GM13976 (cell line): Measurements from ENCODE around the gene ZHX3.

Source experiments
- DNase-seq: peaks from one replicate; pipeline ENCODE4 v3.0.0; 2012; ENCODE audit warnings: low spot score
- in situ Hi-C: fragments of 300-500 bp; cut with MboI; formaldehyde crosslinking; loops from one replicate; pipeline ENCODE4 v1.12.0; 2022; ENCODE audit warnings: low sequenced_read_pairs, mixed read lengths, inconsistent platforms; ENCODE audit not compliant: unreplicated experiment
- TF ChIP-seq, protein P1 (sequence below): IDR thresholded peaks from 2 replicates; pipeline ENCODE4 v1.5.1; 2012; ENCODE audit warnings: borderline replicate concordance, mild to moderate bottlenecking; ENCODE audit not compliant: insufficient read depth; ENCODE audit errors: extremely low read depth, missing control alignments, control extremely low read depth

The ZHX3 gene

DNA sequence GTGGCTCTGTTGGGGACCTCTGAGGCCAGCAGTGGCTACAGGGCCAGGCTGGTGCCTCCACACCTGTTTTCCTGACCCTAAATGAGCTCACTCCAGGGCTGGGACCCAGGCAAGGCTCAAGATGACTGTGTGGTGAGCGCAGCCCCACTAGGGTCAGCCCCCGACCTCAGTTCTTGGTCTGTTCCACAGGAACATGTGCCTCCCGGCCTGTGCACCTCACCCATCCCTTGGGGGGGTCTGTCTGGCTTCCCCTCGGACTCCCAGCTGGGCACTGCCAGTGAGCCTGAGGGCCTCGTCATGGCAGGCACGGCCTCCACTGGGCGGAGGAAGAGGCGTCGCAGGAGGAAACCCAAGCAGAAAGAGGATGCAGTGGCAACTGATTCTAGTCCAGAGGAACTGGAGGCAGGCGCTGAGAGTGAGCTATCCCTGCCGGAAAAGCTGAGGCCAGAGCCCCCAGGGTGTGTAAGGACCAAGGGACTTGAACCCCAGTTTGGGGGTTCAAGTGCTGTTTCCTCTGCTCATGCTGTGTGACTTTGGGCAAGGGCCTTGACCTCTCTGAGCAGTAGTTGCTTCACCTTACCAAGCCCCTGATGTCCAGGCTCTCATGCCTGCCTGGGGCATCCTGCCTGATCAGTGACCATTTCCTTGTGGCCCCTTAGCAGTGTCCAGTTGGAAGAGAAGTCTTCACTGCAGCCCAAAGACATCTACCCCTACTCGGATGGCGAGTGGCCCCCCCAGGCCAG lies 31.1 kb upstream of the ZHX3 start:
- no peak for DNase-seq
- in situ Hi-C loops, result loop anchor here (10.0 kb wide), 1 partner anchor 374 kb away; no protein-coding TSS in a partner anchor

DNA sequence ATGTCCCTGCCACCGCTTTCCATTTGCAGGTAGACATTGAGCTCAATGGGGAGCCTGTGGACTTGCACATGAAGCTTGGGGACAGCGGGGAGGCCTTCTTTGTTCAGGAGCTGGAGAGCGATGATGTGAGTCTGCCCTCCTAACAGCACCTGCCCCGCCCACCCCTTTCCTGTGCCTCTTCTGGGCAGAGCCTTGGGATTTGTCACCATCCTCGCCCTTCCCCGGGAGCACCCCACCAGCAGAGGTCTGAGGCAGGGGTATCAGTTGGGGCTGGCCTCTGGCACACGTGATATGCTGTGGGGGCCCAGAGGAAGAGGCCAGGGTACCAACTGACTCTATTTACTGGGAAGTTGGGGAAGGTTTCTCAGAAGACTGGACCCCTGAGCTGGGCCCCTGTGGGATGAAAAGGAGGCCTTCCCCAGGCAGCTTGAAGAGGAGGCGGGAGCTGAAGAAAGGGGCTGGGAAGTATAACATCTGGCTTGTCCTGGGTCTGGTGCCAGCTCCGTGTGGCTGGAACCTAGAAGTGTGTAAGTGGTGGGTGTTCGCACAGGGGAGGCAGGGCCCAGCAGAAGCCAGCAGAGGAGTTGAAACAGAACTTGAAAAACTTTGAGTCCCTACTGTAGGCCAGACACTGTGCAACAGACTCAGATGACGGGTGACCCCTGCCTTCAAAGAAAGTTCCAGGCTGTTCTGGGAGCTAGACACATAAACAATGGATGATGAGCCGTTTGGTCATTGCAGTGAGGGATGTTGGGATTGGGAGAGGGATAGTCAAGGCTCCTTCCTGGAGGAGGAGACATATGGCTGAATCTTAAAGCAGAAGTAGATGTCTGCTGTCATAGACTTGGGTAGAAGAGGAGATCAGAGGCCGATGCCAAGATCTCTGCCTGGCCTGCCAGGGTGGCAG lies 30.2 kb upstream of the ZHX3 start:
- DNase-seq, result no peak
- in situ Hi-C loops, result loop anchor here (10.0 kb wide), 1 partner anchor 373 kb away; no protein-coding TSS in a partner anchor
- TF ChIP-seq, protein P1, sequence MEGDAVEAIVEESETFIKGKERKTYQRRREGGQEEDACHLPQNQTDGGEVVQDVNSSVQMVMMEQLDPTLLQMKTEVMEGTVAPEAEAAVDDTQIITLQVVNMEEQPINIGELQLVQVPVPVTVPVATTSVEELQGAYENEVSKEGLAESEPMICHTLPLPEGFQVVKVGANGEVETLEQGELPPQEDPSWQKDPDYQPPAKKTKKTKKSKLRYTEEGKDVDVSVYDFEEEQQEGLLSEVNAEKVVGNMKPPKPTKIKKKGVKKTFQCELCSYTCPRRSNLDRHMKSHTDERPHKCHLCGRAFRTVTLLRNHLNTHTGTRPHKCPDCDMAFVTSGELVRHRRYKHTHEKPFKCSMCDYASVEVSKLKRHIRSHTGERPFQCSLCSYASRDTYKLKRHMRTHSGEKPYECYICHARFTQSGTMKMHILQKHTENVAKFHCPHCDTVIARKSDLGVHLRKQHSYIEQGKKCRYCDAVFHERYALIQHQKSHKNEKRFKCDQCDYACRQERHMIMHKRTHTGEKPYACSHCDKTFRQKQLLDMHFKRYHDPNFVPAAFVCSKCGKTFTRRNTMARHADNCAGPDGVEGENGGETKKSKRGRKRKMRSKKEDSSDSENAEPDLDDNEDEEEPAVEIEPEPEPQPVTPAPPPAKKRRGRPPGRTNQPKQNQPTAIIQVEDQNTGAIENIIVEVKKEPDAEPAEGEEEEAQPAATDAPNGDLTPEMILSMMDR, result no peak

More for the DNA sequence above, 31.1 kb upstream of the ZHX3 start:
- TF ChIP-seq, protein P1, result no peak

DNA sequence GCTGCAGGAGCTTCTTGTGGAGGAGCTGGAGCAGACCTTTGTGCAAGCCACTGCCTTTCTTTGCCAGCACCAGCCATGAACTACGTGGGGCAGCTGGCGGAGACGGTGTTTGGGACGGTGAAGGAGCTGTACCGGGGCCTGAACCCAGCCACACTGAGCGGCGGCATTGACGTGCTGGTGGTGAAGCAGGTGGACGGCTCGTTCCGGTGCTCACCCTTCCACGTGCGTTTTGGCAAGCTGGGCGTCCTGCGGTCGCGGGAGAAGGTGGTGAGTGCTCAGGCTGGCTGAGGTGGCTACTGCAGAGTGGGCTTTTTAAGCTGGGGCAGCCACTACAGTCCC lies 28.2 kb upstream of the ZHX3 start:
- TF ChIP-seq, protein P1, result no peak
- in situ Hi-C loops, result loop anchor here (10.0 kb wide), 1 partner anchor 371 kb away; no protein-coding TSS in a partner anchor
- DNase-seq, result no peak

DNA sequence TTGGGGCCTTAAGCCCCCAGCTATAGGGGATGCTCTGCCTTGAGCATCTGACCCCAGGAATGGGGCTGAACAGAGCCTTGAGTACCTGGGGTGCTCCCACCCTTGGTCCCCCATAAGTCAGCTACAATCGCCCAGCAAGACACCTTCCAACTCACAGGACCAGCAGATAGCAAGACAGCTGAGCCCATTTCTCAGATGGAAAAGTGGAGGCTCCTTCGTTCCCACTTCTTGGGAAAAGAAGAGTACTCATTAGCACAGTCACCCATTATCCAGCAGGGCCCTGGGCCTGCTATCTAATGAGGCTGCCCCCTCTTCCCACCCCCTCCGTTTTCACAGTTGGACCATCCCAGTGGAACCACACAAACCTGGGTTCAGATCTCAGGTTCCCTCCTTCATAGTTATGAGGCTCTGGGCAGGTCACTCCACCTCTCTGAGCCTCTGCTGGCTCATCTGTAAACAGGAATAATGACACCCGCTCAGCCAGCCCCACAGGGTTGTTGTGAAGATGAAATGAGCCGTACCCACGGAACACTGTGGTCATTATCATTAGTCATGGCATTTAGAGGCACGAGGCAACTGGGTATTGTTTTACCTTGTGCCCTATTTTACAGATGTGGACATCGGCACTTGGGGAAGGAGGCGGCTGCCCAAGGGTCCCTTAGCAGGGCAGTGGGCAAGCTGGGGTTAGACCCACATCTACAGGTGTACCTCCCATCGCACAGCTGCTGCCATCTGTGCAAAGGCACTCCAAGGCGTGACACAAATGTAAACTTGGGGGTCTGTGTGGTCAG lies 27.6 kb upstream of the ZHX3 start:
- in situ Hi-C loops, result loop anchor here (10.0 kb wide), 1 partner anchor 370 kb away; no protein-coding TSS in a partner anchor
- no peak for DNase-seq
- TF ChIP-seq, protein P1, result no peak

DNA sequence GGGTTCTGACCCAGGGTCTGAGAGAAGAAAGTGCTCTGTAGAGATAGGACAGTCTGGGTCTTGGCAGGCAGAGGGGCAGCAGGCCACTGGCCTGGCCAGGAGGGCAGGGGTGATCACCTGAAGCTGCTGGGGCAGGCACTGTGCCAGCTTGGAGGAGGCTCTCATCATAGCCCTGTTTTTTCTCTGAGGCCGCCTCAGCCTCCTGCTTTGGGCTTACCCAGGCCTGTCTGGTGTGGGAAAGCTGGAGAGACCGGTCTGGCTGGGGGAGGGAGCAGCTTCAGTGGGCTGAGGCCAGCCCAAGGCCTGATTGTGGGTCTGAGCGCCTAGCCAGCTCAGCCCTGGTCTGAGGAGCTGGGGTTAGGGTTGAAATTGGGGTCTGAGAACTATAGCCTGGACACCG lies 26.9 kb upstream of the ZHX3 start:
- TF ChIP-seq, protein P1, result no peak
- in situ Hi-C loops, result loop anchor here (10.0 kb wide), 1 partner anchor 370 kb away; no protein-coding TSS in a partner anchor
- no peak for DNase-seq
